Ecto neural progenitor cell (in vitro differentiated cells): ENCODE results near the gene GPRIN3.
"Not testable (repeated sequence)": the region's sequence is repeated elsewhere in the genome, so short reads cannot be mapped to it uniquely, and the experiment has no call there.

Source experiments
- DNase-seq: peaks from one replicate; pipeline ENCODE4 v3.0.0-alpha.2; 2018; ENCODE audit warnings: low spot score

Gene GPRIN3

GRCh38 chr4:89214308-89214707, 93.3 kb downstream of the GPRIN3 start:
- DNase-seq, result no peak

- no peak for DNase-seq
Measured at GRCh38 chr4:89213382-89213701, 94.3 kb downstream of the GPRIN3 start.

GRCh38 chr4:89212666-89213381, 94.8 kb downstream of the GPRIN3 start:
- DNase-seq, result no peak

GRCh38 chr4:89204624-89205023, 103.0 kb downstream of the GPRIN3 start:
- no peak for DNase-seq

GRCh38 chr4:89203902-89204301, 103.7 kb downstream of the GPRIN3 start:
- no peak for DNase-seq

- not testable (repeated sequence) for DNase-seq
Measured at GRCh38 chr4:89199394-89199793, 108.2 kb downstream of the GPRIN3 start.

- no peak for DNase-seq
Measured at GRCh38 chr4:89197920-89198319, 109.7 kb downstream of the GPRIN3 start.

GRCh38 chr4:89196745-89197144, 110.9 kb downstream of the GPRIN3 start:
- no peak for DNase-seq

- no peak for DNase-seq
Measured at GRCh38 chr4:89196056-89196674, 111.4 kb downstream of the GPRIN3 start.

GRCh38 chr4:89193843-89194242, 113.8 kb downstream of the GPRIN3 start:
- no peak for DNase-seq
